BLaER1 treated with 17β-estradiol and CSF1 and Interleukin-3, amounts not matched to agents 10 nM and 100 nM (cell line): ENCODE measurements around the gene TRIM58.

Experiments used
- H3K27ac ChIP-seq, 11 experiments: shearing (Covaris generic); formaldehyde crosslinking; 2 replicates each; pipeline ENCODE4 v1.8.1; 2022
- H3K27me3 ChIP-seq, 11 experiments: shearing (Covaris generic); formaldehyde crosslinking; 2 replicates each; pipeline ENCODE4 v1.8.1; 2022
- H3K36me3 ChIP-seq, 11 experiments: shearing (Covaris generic); formaldehyde crosslinking; 2 replicates each; pipeline ENCODE4 v1.8.1; 2022
- H3K4me1 ChIP-seq, 10 experiments: shearing (Covaris generic); formaldehyde crosslinking; 2 replicates each; pipeline ENCODE4 v1.8.1; 2022
- H3K4me2 ChIP-seq, 11 experiments: shearing (Covaris generic); formaldehyde crosslinking; 2 replicates each; pipeline ENCODE4 v1.8.1; 2022
- H3K4me3 ChIP-seq, 10 experiments: shearing (Covaris generic); formaldehyde crosslinking; 2 replicates each; pipeline ENCODE4 v1.8.1; 2022
- H3K9ac ChIP-seq, 11 experiments: shearing (Covaris generic); formaldehyde crosslinking; 2 replicates each; pipeline ENCODE4 v1.8.1; 2022
- H3K9me3 ChIP-seq, 11 experiments: shearing (Covaris generic); formaldehyde crosslinking; replicated peaks in 1 of 11; 2 replicates each; pipeline ENCODE4 v1.8.1; 2022
- H4K20me1 ChIP-seq, 11 experiments: shearing (Covaris generic); formaldehyde crosslinking; 2 replicates each; pipeline ENCODE4 v1.8.1; 2022
- Cebpa-rat ChIP-seq, 11 experiments: shearing (Covaris generic); IDR thresholded peaks; 2 replicates each; pipeline ENCODE4 v1.8.1; 2022

TRIM58 gene

GRCh38 chr1:247906504-247907047, 49.6 kb downstream of the TRIM58 start:
- Histone ChIP-seq H3K4me1 (peaks cover 11 to 29% (median 18%) of the 10 kb centered on the region in 10 experiments), H3K9me3 (peaks cover 11 to 40% (median 29%) of the 10 kb centered on the region in 11 experiments; a peak in 21 of 22 replicates), H3K9ac (peak overlapping the region in 10 of 11 experiments; percentile 24 to 74 (median 55); a peak in 16 of 22 replicates), H3K27me3 (no peaks in the 10 kb centered on the region), H4K20me1 (no peaks in the 10 kb centered on the region), H3K36me3 (peaks cover 0 to 5% (median 0%) of the 10 kb centered on the region in 11 experiments; a peak in 1 of 22 replicates), H3K27ac (peak overlapping the region; percentile 40 to 76 (median 59); a peak in 21 of 22 replicates), H3K4me2 (peak overlapping the region; percentile 48 to 85 (median 68)), H3K4me3 (peak overlapping the region; percentile 25 to 51 (median 43))
- no peak for TF ChIP-seq Cebpa-rat (IDR thresholded peaks at IDR 0.05)

DNA sequence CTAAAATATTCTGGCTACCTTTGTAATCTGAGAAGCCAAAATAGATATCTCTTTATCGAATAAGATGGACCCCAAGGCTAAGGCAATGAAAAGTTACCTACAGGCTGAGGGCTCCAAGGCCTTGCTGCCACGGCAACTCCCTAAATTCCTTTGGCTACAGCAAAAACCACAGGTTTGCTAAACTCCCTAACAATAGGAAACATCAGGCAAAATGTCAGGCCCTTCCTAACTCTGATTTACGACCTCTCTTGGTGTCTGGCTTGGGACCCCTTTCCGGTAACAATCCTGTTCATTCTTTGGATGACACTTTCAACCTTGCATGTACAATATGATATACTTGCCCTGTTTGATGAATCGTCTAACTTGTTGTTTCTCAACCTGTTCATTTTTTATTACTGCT, 51.8 kb downstream of the TRIM58 start:
- no peak overlapping the region for H3K27ac ChIP-seq
- no peak for TF ChIP-seq Cebpa-rat (IDR thresholded peaks at IDR 0.05)
- H4K20me1 ChIP-seq: no peaks in the 10 kb centered on the region
- H3K9ac ChIP-seq: no peak overlapping the region
- H3K9me3 ChIP-seq: peaks cover 11 to 41% (median 35%) of the 10 kb centered on the region in 11 experiments; a peak in 21 of 22 replicates
- no peak overlapping the region for H3K4me3 ChIP-seq
- H3K4me2 ChIP-seq: peak overlapping the region in 3 of 11 experiments; percentile 59 to 63 (median 60); a peak in 5 of 22 replicates
- no peaks in the 10 kb centered on the region for H3K27me3 ChIP-seq
- peaks cover 11 to 29% (median 18%) of the 10 kb centered on the region in 10 experiments for H3K4me1 ChIP-seq
- H3K36me3 ChIP-seq: peaks cover 0 to 5% (median 0%) of the 10 kb centered on the region in 11 experiments; a peak in 1 of 22 replicates

DNA sequence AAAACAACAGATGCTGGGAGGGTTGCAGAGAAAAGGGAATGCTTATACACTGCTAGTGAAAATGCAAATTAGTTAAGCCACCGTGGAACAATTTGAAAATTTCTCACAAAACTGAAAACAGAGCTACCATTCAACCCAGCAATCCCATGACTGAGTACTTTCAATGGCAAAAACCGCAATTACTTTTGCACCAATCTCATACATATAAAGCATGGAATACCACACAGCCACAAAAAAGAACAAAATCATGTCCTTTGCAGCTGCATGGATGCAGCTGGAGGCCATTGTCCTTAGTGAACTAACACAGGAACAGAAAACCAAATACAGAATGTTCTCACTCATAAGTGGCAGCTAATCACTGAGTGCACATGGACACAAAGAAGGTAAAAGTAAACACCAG, 56.8 kb downstream of the TRIM58 start:
- Histone ChIP-seq H3K4me1 (peaks cover 0 to 1% (median 0%) of the 10 kb centered on the region in 10 experiments; a peak in 5 of 20 replicates), H4K20me1 (no peaks in the 10 kb centered on the region), H3K9ac (no peak overlapping the region), H3K4me2 (no peak overlapping the region), H3K4me3 (no peak overlapping the region), H3K9me3 (peaks cover 0 to 22% (median 17%) of the 10 kb centered on the region in 11 experiments; a peak in 14 of 22 replicates), H3K36me3 (no peaks in the 10 kb centered on the region), H3K27me3 (no peaks in the 10 kb centered on the region), H3K27ac (no peak overlapping the region)
- TF ChIP-seq Cebpa-rat (IDR thresholded peaks at IDR 0.05): no peak

DNA sequence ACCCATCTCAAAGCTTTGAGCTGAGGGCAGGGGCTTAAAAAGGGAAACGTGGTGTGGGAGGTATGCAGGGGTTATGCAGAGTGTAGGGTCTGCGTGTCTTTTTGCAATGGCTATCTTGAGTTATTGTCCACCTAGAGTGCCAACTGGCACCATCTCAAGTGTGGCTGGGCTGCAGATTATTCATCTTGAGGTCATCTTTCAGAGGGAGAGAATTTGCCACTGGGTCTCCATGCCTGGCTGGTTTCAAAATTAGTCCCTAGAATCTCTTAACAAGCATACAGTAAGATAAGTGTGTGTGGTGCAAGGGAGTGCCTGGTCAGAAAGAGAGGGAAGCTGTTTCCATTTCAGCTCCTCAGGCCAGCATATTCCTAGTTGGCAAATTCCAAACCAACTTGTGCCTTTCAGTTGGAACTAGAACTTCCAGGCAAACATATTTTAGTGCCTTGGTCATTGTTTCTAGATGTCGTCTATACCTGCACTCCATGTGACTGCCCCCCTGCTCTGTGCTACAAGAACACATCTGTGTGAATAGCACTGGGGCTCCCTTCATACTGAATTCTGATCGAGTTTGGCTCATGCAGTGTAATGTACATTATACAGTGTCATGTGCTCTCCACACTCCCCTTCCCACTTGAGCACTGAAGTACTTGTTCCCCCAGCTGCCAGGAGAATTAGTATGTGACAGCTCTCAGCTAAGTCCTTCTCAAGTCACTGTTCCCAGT, 58.1 kb downstream of the TRIM58 start:
- H3K4me1 ChIP-seq: no peaks in the 10 kb centered on the region
- H4K20me1 ChIP-seq: no peaks in the 10 kb centered on the region
- no peaks in the 10 kb centered on the region for H3K27me3 ChIP-seq
- H3K27ac ChIP-seq: no peak overlapping the region
- no peak overlapping the region for H3K4me3 ChIP-seq
- no peak overlapping the region for H3K9ac ChIP-seq
- TF ChIP-seq Cebpa-rat (IDR thresholded peaks at IDR 0.05): no peak
- H3K9me3 ChIP-seq: peaks cover 0 to 18% (median 14%) of the 10 kb centered on the region in 11 experiments; a peak in 12 of 22 replicates
- no peak overlapping the region for H3K4me2 ChIP-seq
- H3K36me3 ChIP-seq: no peaks in the 10 kb centered on the region

DNA sequence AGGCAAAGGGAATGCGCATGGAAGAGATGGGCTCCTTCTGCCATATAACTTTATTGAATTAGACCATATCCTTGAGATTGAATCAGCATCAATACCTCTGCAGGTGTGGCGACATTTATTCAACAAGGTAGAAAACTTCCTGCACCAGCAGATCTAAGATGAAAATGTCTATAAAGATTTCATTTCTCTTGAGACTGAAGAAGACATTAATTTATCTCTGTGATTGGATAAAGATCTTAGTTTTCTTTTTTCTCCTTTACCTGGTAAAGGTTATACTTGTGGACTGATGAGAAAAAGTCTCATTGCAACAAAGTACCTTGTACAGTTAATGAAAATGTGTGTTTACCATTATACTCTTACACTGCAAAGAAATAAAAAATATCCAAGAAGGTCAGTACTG, 63.0 kb downstream of the TRIM58 start, which contains the start of gene OR2T8:
OR2T8 (plus strand) TSS at position 301 of the 400 bp plus-strand sequence. CDS start 766 bp downstream, outside the sequence.
- Histone ChIP-seq H3K4me3 (no peak within 1 kb of the TSS), H3K36me3 (no peaks in the 10 kb centered on the region), H3K9me3 (no peaks in the 10 kb centered on the region), H3K27me3 (no peaks in the 10 kb centered on the region), H3K4me2 (no peak within 1 kb of the TSS), H3K27ac (no peak within 1 kb of the TSS), H4K20me1 (no peaks in the 10 kb centered on the region), H3K9ac (no peak within 1 kb of the TSS), H3K4me1 (peaks cover 0 to 28% (median 0%) of the 10 kb centered on the region in 10 experiments; a peak in 5 of 20 replicates)
- TF ChIP-seq Cebpa-rat (IDR thresholded peaks at IDR 0.05): no peak

DNA sequence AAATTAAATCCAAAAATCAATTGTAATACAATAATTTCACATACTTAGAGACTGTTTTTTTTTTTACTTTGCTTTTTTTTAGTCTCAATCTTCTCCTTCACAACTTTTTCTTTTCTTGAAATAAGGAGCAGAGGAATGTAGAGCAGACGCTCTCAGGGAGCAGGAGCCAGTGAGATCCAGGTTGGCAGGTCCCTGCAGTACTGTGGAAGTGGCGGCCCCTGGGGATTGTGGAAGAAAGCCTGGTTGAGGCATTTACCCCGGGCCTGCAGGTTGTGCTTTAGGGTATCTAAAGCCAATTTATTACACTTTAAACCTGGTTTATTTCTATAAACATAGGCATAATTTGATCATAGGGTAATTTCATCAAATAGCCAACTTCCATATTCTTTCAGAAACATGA, 67.0 kb downstream of the TRIM58 start:
- H3K4me2 ChIP-seq: peak overlapping the region in 1 of 11 experiments; percentile 37; a peak in 2 of 22 replicates
- H3K27me3 ChIP-seq: no peaks in the 10 kb centered on the region
- no peaks in the 10 kb centered on the region for H3K36me3 ChIP-seq
- H3K4me1 ChIP-seq: peaks cover 0 to 42% (median 0%) of the 10 kb centered on the region in 10 experiments; a peak in 5 of 20 replicates
- H4K20me1 ChIP-seq: no peaks in the 10 kb centered on the region
- no peak for TF ChIP-seq Cebpa-rat (IDR thresholded peaks at IDR 0.05)
- H3K4me3 ChIP-seq: no peak overlapping the region
- H3K9ac ChIP-seq: no peak overlapping the region
- H3K27ac ChIP-seq: no peak overlapping the region
- no peaks in the 10 kb centered on the region for H3K9me3 ChIP-seq

GRCh38 chr1:247924868-247925267, 67.9 kb downstream of the TRIM58 start, which contains the start of gene OR2AJ1:
OR2AJ1 (plus strand) TSS chr1:247924889; CDS start chr1:247933769, 8,880 bp downstream.
- TF ChIP-seq Cebpa-rat (IDR thresholded peaks at IDR 0.05): no peak
- Histone ChIP-seq H3K36me3 (no peaks in the 10 kb centered on the region), H3K9ac (no peak within 1 kb of the TSS), H3K4me2 (peak within 1 kb of the TSS in 2 of 11 experiments; percentile 65 to 76; a peak in 4 of 22 replicates), H3K4me1 (peaks cover 0 to 42% (median 0%) of the 10 kb centered on the region in 10 experiments; a peak in 5 of 20 replicates), H3K27ac (peak within 1 kb of the TSS in 1 of 11 experiments; percentile 47; a peak in 3 of 22 replicates), H3K4me3 (no peak within 1 kb of the TSS), H3K27me3 (no peaks in the 10 kb centered on the region), H3K9me3 (no peaks in the 10 kb centered on the region), H4K20me1 (no peaks in the 10 kb centered on the region)
